OCI-LY1 (cell line): Measurements from ENCODE around the gene TRAPPC1.

ENCODE experiments used
- H2AFZ ChIP-seq: fragments of 200-600 bp; sonication (generic), shearing (Covaris generic); 2 replicates; pipeline ENCODE4 v1.6.0; 2014; ENCODE audit warnings: antibody characterized with exemption, mild to moderate bottlenecking, low read length
- H3F3A ChIP-seq: fragments of 200-600 bp; sonication (generic), shearing (Covaris generic); 2 replicates; pipeline ENCODE4 v1.6.0; 2014; ENCODE audit warnings: mild to moderate bottlenecking, antibody characterized with exemption, low read length, moderate library complexity; ENCODE audit not compliant: insufficient read depth
- H3K27ac ChIP-seq: fragments of 200-600 bp; sonication (generic); 2 replicates; pipeline ENCODE4 v1.5.1; 2014; ENCODE audit warnings: low read length, mixed run types, mild to moderate bottlenecking, low read depth; ENCODE audit not compliant: poor library complexity, severe bottlenecking
- H3K27me3 ChIP-seq: fragments of 200-600 bp; sonication (generic); 2 replicates; pipeline ENCODE4 v1.6.0; 2014; ENCODE audit warnings: antibody characterized with exemption, mild to moderate bottlenecking, low read length, moderate library complexity; ENCODE audit not compliant: insufficient read depth
- H3K36me3 ChIP-seq: fragments of 200-600 bp; sonication (generic); 2 replicates; pipeline ENCODE4 v1.6.1; 2014; ENCODE audit warnings: mild to moderate bottlenecking, antibody characterized with exemption, low read length, moderate library complexity, mixed read lengths; ENCODE audit not compliant: insufficient read depth
- H3K4me1 ChIP-seq: fragments of 200-600 bp; sonication (generic); 2 replicates; pipeline ENCODE4 v1.5.1; 2014; ENCODE audit warnings: mild to moderate bottlenecking, low read length, moderate library complexity; ENCODE audit not compliant: insufficient read depth, severe bottlenecking
- H3K4me2 ChIP-seq: fragments of 200-600 bp; sonication (generic), shearing (Covaris generic); 2 replicates; pipeline ENCODE4 v1.6.1; 2014; ENCODE audit warnings: low read length
- H3K4me3 ChIP-seq: fragments of 200-600 bp; sonication (generic); 2 replicates; pipeline ENCODE4 v1.5.1; 2014; ENCODE audit warnings: low read length, low read depth, mild to moderate bottlenecking, mixed read lengths; ENCODE audit not compliant: poor library complexity, severe bottlenecking
- H3K79me2 ChIP-seq: fragments of 200-600 bp; shearing (Covaris generic); 2 replicates; pipeline ENCODE4 v1.6.1; 2016; ENCODE audit warnings: mixed run types, low read length, mixed read lengths; ENCODE audit not compliant: insufficient read depth
- H3K9ac ChIP-seq: fragments of 200-600 bp; sonication (generic), shearing (Covaris generic); 2 replicates; pipeline ENCODE4 v1.6.1; 2014; ENCODE audit warnings: mild to moderate bottlenecking, low read length, mixed read lengths
- H3K9me2 ChIP-seq: fragments of 200-600 bp; sonication (generic), shearing (Covaris generic); 2 replicates; pipeline ENCODE4 v1.6.1; 2014; ENCODE audit warnings: low read depth, mild to moderate bottlenecking, low read length, mixed read lengths
- H3K9me3 ChIP-seq: fragments of 200-600 bp; shearing (Covaris generic); 2 replicates; pipeline ENCODE4 v1.6.1; 2014; ENCODE audit warnings: low read length, mixed read lengths
- H4K20me1 ChIP-seq: fragments of 200-600 bp; sonication (generic), shearing (Covaris generic); 2 replicates; pipeline ENCODE4 v1.6.0; 2016; ENCODE audit warnings: mild to moderate bottlenecking, low read length; ENCODE audit not compliant: insufficient read depth
- EZH2 ChIP-seq: fragments of 200-600 bp; sonication (generic), shearing (Covaris generic); IDR thresholded peaks from 2 replicates; pipeline ENCODE4 v1.8.0; 2017; ENCODE audit warnings: borderline replicate concordance, mixed run types, mild to moderate bottlenecking, antibody characterized with exemption, low read length, moderate library complexity, mixed read lengths
- TF ChIP-seq, protein P1 (sequence below): fragments of 200-600 bp; sonication (generic), shearing (Covaris generic); IDR thresholded peaks from 2 replicates; pipeline ENCODE4 v1.5.1; 2017; ENCODE audit warnings: mild to moderate bottlenecking, antibody characterized with exemption, low read length, moderate library complexity, mixed read lengths

The TRAPPC1 gene

DNA sequence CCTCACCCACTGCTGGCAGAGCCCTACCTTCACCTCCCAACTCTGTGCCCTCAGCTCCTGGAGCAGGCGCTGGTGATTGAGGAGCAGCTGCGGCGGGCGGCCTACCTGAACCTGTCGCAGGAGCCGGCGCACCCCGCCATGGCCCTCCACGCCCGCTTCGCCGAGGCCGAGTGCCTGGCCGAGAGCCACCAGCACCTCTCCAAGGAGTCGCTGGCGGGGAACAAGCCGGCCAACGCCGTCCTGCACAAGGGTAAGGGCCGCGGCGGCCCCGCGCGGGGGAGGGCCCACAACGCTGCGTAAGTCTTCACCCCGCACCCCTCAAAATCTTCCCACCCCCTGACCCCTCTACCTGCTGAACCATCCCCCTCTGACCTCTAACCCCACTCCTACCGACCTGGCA, 22.7 kb downstream of the TRAPPC1 start:
- Histone ChIP-seq H3K27me3 (no peaks in the 10 kb centered on the region), H4K20me1 (no peaks in the 10 kb centered on the region), H3K79me2 (no peaks in the 10 kb centered on the region), H3K4me1 (no peaks in the 10 kb centered on the region), H3K36me3 (peaks cover 84% of the 10 kb centered on the region), H3K4me3 (no peak overlapping the region), H3K27ac (no peak overlapping the region), H3F3A (no peaks in the 10 kb centered on the region), H3K9me2 (no peaks in the 10 kb centered on the region), H3K4me2 (no peak overlapping the region), H2AFZ (no peak overlapping the region), H3K9me3 (no peaks in the 10 kb centered on the region), H3K9ac (no peak overlapping the region)
- TF ChIP-seq, protein P1, sequence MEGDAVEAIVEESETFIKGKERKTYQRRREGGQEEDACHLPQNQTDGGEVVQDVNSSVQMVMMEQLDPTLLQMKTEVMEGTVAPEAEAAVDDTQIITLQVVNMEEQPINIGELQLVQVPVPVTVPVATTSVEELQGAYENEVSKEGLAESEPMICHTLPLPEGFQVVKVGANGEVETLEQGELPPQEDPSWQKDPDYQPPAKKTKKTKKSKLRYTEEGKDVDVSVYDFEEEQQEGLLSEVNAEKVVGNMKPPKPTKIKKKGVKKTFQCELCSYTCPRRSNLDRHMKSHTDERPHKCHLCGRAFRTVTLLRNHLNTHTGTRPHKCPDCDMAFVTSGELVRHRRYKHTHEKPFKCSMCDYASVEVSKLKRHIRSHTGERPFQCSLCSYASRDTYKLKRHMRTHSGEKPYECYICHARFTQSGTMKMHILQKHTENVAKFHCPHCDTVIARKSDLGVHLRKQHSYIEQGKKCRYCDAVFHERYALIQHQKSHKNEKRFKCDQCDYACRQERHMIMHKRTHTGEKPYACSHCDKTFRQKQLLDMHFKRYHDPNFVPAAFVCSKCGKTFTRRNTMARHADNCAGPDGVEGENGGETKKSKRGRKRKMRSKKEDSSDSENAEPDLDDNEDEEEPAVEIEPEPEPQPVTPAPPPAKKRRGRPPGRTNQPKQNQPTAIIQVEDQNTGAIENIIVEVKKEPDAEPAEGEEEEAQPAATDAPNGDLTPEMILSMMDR: no peak
- TF ChIP-seq EZH2: no peak

DNA sequence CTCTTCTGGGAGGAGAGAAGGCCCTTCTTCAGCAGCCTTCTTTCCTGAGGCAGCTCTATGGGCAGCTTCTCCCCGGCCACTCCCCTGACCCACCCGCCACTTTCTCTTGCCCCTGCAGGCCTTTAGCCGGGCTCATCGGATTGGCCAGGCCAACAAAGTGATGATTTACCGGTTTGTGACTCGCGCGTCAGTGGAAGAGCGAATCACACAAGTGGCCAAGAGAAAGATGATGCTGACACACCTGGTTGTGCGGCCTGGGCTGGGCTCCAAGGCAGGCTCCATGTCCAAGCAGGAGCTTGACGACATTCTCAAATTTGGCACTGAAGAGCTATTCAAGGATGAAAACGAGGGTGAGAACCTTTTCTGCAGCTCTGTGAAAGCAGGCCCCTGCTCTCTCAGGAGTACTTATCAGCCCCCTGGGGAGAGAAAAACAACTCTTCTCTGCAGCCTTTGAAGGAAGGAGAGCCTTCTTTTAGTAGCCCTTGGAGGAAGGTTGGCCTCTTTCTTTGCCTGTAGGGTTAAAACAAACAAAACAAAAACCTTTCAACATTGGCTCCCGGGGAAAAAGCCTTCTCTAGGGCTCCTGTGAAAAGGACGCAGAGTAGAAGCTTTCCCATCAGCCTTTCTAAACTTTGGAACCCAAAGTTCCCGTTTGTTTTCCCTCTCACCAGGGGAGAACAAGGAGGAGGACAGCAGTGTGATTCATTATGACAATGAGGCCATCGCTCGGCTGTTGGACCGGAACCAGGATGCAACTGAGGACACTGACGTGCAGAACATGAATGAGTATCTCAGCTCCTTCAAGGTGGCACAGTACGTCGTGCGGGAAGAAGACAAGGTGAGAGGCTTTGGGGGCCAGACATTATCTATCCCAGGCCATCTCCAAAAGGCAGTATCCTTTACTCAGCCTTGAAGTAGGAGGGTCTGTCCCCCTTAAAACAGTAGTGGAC, 28.3 kb downstream of the TRAPPC1 start:
- Histone ChIP-seq H3K9ac (no peak overlapping the region), H3K4me2 (no peak overlapping the region), H3K36me3 (peaks cover 100% of the 10 kb centered on the region), H3K9me3 (no peaks in the 10 kb centered on the region), H3K9me2 (no peaks in the 10 kb centered on the region), H3K4me3 (no peak overlapping the region), H3K27ac (no peak overlapping the region), H3K4me1 (no peaks in the 10 kb centered on the region), H4K20me1 (no peaks in the 10 kb centered on the region), H3K27me3 (no peaks in the 10 kb centered on the region), H3K79me2 (no peaks in the 10 kb centered on the region), H2AFZ (no peak overlapping the region), H3F3A (no peaks in the 10 kb centered on the region)
- TF ChIP-seq, protein P1: no peak
- no peak for TF ChIP-seq EZH2

DNA sequence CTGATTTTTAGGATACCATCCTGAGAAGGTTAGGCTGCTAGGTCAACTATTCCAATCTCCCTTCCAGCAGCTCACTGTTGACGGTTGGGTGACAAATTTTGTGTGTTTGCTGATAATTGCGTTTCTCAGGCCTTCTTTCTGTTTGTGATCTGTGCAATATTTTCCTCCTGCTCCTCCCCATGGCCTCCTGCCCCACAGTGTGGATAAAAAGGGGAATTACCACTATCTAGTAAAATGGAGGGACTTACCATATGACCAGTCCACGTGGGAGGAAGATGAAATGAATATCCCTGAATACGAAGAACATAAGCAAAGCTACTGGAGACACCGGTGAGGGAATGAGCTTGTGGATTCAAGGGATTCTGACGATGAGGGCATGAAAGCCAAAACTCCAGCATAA, 34.0 kb downstream of the TRAPPC1 start:
- Histone ChIP-seq H3K27ac (no peak overlapping the region), H3K9ac (no peak overlapping the region), H3K9me2 (no peaks in the 10 kb centered on the region), H3K79me2 (no peaks in the 10 kb centered on the region), H3K36me3 (peaks cover 96% of the 10 kb centered on the region), H3F3A (no peaks in the 10 kb centered on the region), H3K4me3 (no peak overlapping the region), H3K9me3 (no peaks in the 10 kb centered on the region), H3K4me2 (no peak overlapping the region), H4K20me1 (no peaks in the 10 kb centered on the region), H2AFZ (no peak overlapping the region), H3K27me3 (no peaks in the 10 kb centered on the region), H3K4me1 (no peaks in the 10 kb centered on the region)
- TF ChIP-seq, protein P1: no peak
- TF ChIP-seq EZH2: no peak
